Ectodermal cell (in vitro differentiated cells): Measurements from ENCODE around the gene TENM3.

Experiments used
- H3K27ac ChIP-seq: 2 replicates; pipeline ENCODE4 v1.7.0; 2013; ENCODE audit warnings: mild to moderate bottlenecking, low read depth, low read length; ENCODE audit not compliant: insufficient read depth, poor library complexity, severe bottlenecking
- H3K27me3 ChIP-seq: 2 replicates; pipeline ENCODE4 v1.7.0; 2013; ENCODE audit warnings: mild to moderate bottlenecking, low read length; ENCODE audit not compliant: insufficient read depth, control insufficient read depth, poor library complexity, severe bottlenecking
- H3K36me3 ChIP-seq: one replicate; pipeline ENCODE4 v1.7.0; 2013; ENCODE audit warnings: low read length; ENCODE audit not compliant: control insufficient read depth, insufficient read depth
- H3K4me1 ChIP-seq: one replicate; pipeline ENCODE4 v1.7.0; 2013; ENCODE audit warnings: low read length; ENCODE audit not compliant: control insufficient read depth, insufficient read depth
- H3K4me3 ChIP-seq: 2 replicates; pipeline ENCODE4 v1.7.0; 2013; ENCODE audit warnings: low read depth, low read length, control low read depth; ENCODE audit not compliant: insufficient read depth
- H3K9me3 ChIP-seq: 2 replicates; pipeline ENCODE4 v1.7.0; 2013; ENCODE audit warnings: mild to moderate bottlenecking, low read length, moderate library complexity; ENCODE audit not compliant: control insufficient read depth
- WGBS, 2 experiments: methylation state at CpG; one replicate each; pipeline ENCODE4 v1.1.7; 2013; ENCODE audit warnings: missing lambda C conversion rate in 2 of 2; 5-methylcytosine and 5-hydroxymethylcytosine counted together

TENM3 gene

DNA sequence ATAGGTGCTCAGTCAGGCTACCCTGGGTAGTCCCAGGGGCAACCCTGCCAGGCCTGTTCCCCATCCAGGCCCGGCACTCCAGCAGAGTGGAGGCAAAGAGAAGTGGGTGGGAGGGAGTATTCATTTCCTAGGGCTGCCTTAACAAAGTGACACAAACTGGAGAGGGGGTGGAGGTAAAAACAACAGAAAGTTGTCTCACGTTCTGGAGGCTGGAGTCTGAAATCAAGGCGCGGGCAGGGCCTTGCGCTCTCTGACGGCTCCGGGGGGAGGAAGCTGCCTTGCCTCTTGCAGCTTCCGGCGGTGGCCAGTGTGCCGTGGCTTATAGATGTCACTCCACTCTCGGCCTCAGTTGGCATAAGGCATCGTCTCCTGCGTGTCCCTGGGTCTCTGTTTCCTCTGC lies 583.2 kb downstream of the TENM3 start:
- WGBS, 2 experiments, result 74 to 78% methylated on average over 13 of the region's 13 CpGs
- H3K4me3 ChIP-seq, result no peak overlapping the region
- no peak overlapping the region for H3K27ac ChIP-seq
- H3K27me3 ChIP-seq, result no peaks in the 10 kb centered on the region
- peaks cover 35% of the 10 kb centered on the region for H3K4me1 ChIP-seq
- H3K9me3 ChIP-seq, result no peaks in the 10 kb centered on the region
- no peaks in the 10 kb centered on the region for H3K36me3 ChIP-seq

DNA sequence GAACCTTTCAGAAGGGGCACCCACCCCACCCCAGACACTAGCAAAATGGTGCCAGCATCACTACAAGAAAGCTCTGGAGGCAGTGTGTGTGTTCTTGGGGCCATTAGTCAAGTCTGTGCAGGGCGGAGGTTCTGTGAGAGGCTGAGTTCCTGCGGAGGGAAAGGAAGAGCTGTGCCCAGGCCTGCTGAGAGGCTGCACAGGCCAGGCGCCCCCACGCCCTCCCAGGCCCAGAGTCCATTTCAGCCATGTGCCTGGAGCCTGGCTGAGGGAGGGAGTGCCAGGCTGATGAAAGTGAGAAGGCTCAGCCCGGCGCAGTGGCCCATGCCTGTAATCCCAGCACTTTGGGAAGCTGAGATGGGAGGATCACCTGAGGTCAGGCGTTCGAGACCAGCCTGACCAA lies 584.0 kb downstream of the TENM3 start:
- Histone ChIP-seq H3K4me3 (no peak overlapping the region), H3K4me1 (peaks cover 35% of the 10 kb centered on the region), H3K36me3 (no peaks in the 10 kb centered on the region), H3K27ac (no peak overlapping the region), H3K27me3 (no peaks in the 10 kb centered on the region), H3K9me3 (no peaks in the 10 kb centered on the region)
- 95 to 96% methylated on average over 8 of the region's 8 CpGs for WGBS, 2 experiments

DNA sequence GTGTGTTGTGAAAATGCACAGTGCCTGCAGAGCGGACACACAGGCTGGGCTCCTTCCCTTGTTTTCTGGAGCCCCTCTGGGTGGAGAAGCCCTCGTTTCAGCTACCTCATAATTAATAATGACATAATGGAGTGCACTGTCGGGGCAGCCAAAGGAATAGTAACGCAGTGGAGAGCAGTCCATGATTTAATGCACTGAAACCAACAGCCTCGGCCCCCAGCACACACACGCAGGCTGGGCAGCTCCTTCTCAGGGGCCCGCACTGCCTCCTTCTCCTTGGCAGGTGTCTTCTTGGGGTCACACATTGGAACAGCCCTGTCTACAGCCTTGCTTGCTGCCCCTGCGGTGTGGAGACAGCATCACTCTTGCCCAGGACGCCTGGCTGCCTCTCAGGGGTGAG lies 584.8 kb downstream of the TENM3 start:
- Histone ChIP-seq H3K27me3 (no peaks in the 10 kb centered on the region), H3K4me1 (peaks cover 35% of the 10 kb centered on the region), H3K27ac (no peak overlapping the region), H3K9me3 (no peaks in the 10 kb centered on the region), H3K4me3 (no peak overlapping the region), H3K36me3 (no peaks in the 10 kb centered on the region)
- 88% methylated on average over 9 of the region's 9 CpGs for WGBS, 2 experiments

DNA sequence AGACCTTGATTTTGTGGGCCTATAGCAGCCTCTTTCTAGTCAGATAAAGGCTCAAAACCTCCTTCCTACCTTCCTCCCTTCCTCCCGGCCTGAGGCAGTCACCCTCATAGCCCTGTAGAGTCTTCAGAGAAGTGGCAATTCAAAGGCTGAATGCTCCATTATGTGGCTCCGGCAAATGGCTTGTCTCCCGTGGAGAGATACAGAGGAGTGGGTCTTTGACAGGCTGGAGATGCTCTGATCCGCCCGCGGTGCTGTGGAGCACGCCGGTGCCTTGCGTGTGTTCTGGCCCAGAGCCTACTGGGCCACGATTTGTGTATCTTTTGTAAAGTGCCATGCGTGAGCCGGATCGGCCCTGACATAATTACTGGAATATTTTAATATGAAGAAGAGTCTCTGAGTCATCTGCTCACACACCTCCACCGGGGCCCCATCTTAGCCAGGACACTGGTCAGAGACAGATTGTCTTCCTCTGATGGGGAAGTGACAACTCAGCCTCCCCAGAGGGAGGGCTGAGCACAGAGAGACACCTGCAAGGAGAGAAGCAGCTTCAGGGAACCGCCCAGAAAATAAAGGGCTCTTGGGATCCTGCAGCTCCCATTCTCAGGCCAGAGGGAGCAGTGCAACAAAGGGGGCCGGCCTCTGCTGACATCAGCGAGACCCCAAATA lies 585.3 kb downstream of the TENM3 start:
- WGBS, 2 experiments, result 36 to 51% methylated on average over 17 of the region's 17 CpGs
- no peaks in the 10 kb centered on the region for H3K9me3 ChIP-seq
- no peak overlapping the region for H3K4me3 ChIP-seq

DNA sequence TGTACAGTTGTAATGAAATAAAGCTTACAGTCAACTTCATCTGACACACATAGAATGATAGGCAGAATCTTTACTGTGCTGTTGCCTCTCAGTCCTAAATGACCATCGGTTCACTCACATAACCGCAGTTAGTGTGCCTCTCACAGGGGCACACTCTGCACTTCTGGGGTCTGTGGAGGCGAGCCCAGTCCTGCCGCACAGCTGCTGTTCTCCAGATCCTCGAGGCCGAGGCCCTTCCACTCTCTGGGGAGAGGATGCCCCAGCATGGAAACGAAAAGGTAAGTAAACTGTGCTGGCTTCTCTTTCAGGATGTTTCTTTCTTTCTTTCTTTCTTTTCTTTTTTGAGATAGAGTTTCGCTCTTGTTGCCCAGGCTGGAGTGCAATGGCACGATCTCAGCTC lies 586.0 kb downstream of the TENM3 start:
- H3K4me1 ChIP-seq, result peaks cover 35% of the 10 kb centered on the region
- H3K9me3 ChIP-seq, result no peaks in the 10 kb centered on the region
- no peaks in the 10 kb centered on the region for H3K27me3 ChIP-seq
- H3K27ac ChIP-seq, result no peak overlapping the region
- H3K36me3 ChIP-seq, result no peaks in the 10 kb centered on the region
- H3K4me3 ChIP-seq, result no peak overlapping the region
- 88% methylated on average over 9 of the region's 9 CpGs for WGBS, 2 experiments

More for the DNA sequence above, 585.3 kb downstream of the TENM3 start:
- peaks cover 35% of the 10 kb centered on the region for H3K4me1 ChIP-seq
- no peak overlapping the region for H3K27ac ChIP-seq
- H3K27me3 ChIP-seq, result no peaks in the 10 kb centered on the region
- no peaks in the 10 kb centered on the region for H3K36me3 ChIP-seq

DNA sequence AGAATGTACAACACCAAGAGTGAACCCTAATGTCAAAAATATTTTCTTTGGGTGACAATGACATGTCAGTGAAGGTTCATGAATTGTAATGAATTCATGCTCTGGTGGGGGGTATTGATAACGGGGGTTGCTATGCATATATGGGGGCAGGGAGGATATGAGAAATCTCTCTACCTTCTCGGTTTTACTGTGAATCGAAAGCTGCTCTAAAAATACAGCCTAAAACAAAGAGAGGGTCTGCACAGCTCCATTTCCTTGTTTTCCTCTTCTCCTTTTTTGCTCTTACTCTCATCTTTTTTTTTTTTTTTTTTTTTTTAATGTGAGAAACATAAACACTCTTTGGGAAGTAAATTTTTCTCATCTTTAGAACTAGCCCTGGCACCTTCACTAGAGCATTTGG lies 588.2 kb downstream of the TENM3 start:
- no peaks in the 10 kb centered on the region for H3K36me3 ChIP-seq
- H3K27ac ChIP-seq, result no peak overlapping the region
- H3K4me1 ChIP-seq, result peaks cover 22% of the 10 kb centered on the region
- H3K9me3 ChIP-seq, result no peaks in the 10 kb centered on the region
- no peak overlapping the region for H3K4me3 ChIP-seq
- WGBS, 2 experiments, result 83% methylated on average over 3 of the region's 3 CpGs
- no peaks in the 10 kb centered on the region for H3K27me3 ChIP-seq

DNA sequence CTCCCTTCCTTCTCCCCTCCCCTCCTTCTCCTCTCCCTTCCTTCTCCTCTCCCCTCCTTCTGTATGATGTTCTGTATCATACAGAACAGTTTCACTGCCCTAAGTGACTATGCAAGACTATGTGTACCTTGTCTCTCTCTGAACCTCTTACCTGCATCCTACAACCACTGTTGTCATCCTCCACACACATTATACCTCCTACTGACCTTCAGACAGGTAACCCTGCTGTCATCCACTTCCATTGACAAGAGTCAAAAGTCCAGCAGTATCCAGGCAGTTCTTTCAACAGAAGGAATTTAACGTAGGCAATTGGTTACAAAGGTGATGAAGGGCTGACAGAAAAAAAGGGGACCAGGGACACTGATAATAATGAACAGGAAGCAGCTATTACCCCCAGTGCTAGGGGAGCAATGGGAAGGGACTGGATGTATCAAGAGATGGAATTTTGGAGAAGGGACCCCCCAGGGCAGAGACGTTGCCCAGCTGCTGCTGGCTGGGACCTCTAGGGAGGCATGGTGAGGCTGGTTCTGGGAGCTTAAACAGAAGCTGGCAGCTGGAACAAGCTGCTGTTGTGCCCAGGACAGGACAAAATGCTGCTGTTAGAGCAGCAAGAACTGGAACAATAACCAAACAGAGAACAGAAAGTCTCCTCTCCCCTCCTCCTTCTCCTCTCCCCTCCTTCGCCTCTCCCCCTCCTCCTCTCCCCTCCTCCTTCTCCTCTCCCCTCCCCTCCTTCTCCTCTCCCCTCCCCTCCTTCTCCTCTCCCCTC lies 589.3 kb downstream of the TENM3 start:
- Histone ChIP-seq H3K27me3 (no peaks in the 10 kb centered on the region), H3K9me3 (no peaks in the 10 kb centered on the region), H3K4me3 (no peak overlapping the region), H3K36me3 (no peaks in the 10 kb centered on the region), H3K4me1 (peaks cover 15% of the 10 kb centered on the region), H3K27ac (no peak overlapping the region)
- whole genome bisulfite sequencing, 2 experiments, result 67 to 75% methylated on average over 2 of the region's 3 CpGs

DNA sequence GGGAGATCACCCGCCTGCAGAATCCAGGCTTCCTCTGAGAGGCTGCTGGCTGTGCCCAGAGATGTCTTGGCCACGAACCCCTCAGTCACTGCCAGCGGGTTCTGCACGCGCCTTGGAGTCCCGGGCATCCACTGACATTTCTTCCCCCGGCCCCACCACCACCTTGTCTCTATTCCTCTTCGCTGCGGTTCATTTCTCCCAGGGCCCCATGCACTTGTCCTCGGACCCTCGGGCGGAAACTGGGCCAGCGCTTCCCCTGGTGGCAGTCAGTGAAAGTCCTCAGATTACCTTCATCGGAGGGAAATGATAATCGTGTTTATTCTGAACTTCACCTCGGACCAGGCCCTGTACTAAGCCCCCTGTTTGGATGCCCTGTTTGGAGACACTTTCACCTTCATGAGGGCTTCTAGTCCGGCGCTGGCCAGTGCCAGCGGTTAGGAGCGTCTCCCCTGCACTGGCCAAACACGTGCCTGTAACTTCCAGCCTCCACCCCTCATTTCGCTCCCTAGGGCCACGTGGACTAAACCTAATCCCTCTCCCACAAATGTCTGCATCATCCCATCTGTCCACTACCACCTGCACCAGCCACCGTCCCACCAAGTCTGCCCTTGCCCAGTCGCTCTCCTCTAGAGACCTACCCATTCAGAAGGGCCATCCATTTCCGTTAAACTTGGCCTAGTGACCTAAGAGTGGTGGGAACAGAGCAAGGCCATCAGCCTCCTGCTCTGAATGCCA lies 592.0 kb downstream of the TENM3 start:
- WGBS, 2 experiments, result 76 to 77% methylated on average over 26 of the region's 26 CpGs
- H3K9me3 ChIP-seq, result no peaks in the 10 kb centered on the region
- H3K27me3 ChIP-seq, result no peaks in the 10 kb centered on the region
- H3K4me1 ChIP-seq, result no peaks in the 10 kb centered on the region
- H3K36me3 ChIP-seq, result no peaks in the 10 kb centered on the region
- H3K4me3 ChIP-seq, result no peak overlapping the region
- H3K27ac ChIP-seq, result no peak overlapping the region

DNA sequence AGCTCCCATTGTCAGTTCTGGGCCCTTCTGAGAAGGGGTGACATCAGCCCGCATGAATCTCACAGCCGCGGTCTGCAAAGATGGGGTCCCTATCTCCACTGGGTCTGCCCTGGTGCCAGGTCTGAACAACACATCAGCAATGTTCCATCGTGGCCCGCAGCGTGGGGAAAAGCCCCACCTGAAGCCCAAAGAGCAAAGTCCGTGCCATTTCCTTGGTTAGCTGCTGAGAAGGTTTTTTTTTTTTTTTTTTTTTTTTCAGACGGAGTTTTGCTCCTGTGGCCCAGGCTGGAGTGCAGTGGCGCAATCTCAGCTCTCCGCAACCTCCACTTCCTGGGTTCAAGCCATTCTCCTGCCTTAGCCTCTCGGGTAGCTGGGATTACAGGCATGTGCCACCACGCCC lies 594.6 kb downstream of the TENM3 start:
- WGBS, 2 experiments, result 92 to 93% methylated on average over 12 of the region's 12 CpGs
- Histone ChIP-seq H3K36me3 (no peaks in the 10 kb centered on the region), H3K4me1 (no peaks in the 10 kb centered on the region), H3K27ac (no peak overlapping the region), H3K27me3 (no peaks in the 10 kb centered on the region), H3K9me3 (no peaks in the 10 kb centered on the region), H3K4me3 (no peak overlapping the region)

DNA sequence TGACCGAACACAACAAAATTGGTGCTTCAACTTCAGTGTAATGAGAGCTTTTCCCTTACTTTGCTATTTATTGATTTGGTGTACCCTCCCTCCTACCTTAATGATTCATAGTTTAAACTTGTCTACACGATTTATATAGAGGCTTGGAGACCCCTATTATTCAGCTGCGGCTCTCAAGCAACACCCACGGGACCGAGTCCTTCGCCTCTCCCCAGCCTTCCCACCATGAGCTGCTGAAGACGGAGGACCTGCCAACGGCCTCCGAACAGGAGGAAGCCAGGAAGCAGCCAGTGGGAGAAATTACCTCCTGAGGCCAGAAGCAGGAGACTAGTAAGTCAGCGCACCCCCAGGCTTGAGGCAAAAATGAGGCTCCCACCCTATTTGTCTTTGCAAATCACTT lies 595.3 kb downstream of the TENM3 start:
- WGBS, 2 experiments, result 75 to 76% methylated on average over 10 of the region's 10 CpGs
- Histone ChIP-seq H3K27me3 (no peaks in the 10 kb centered on the region), H3K4me1 (no peaks in the 10 kb centered on the region), H3K4me3 (no peak overlapping the region), H3K9me3 (no peaks in the 10 kb centered on the region), H3K27ac (no peak overlapping the region), H3K36me3 (no peaks in the 10 kb centered on the region)
